ENCODE results near the gene NOS2. TPM values are rescaled to one million over a fixed set of nuclear protein-coding genes. Genes with fewer than 3 reads are reported as not detected.
"Not testable (repeated sequence)": the region's sequence is repeated elsewhere in the genome, so short reads cannot be mapped to it uniquely, and the experiment has no call there.

Gene NOS2
- total RNA-seq, 4 donors from 2014 or later = 0.57 to 1.1 (median 0.59) TPM; not detected in 1

DNA sequence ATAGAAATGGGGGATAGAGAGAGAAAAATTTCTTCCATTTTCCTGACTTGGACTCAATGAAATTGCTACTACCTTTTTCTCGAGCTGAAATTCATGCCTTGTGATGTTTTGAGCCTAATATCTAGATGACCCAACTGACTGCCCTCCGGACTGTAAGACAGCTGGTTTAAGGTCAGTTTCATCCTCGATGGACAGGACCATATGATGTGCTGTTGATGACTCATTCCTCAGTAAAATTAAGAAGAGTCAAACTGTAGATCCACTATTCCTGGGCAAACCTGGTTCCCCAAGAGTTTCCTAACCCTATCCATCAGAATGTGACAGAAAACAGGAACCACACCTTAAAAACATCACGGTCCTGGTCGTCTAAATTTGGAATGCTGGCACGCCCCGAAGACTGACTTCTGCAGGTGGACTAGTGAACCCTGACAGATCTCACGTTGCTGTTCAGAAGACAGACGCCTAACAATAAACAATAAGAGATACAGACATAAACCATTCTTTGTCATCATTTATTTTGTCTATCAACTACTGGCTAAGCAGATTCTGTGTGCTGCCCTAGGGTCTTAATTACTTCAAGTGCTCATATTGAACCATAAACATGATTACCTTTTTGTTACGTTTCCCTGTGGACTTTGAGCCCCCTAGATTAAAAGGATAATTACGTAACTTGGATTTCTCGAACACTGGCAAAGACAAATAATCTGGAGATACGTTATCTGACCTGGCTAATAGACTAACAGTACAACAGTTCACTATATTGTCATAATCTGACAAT lies 45.1 kb upstream of the NOS2 start:
- no peak for TF ChIP-seq POLR2A (IDR thresholded peaks at IDR 0.05)
- TF ChIP-seq, protein P1, sequence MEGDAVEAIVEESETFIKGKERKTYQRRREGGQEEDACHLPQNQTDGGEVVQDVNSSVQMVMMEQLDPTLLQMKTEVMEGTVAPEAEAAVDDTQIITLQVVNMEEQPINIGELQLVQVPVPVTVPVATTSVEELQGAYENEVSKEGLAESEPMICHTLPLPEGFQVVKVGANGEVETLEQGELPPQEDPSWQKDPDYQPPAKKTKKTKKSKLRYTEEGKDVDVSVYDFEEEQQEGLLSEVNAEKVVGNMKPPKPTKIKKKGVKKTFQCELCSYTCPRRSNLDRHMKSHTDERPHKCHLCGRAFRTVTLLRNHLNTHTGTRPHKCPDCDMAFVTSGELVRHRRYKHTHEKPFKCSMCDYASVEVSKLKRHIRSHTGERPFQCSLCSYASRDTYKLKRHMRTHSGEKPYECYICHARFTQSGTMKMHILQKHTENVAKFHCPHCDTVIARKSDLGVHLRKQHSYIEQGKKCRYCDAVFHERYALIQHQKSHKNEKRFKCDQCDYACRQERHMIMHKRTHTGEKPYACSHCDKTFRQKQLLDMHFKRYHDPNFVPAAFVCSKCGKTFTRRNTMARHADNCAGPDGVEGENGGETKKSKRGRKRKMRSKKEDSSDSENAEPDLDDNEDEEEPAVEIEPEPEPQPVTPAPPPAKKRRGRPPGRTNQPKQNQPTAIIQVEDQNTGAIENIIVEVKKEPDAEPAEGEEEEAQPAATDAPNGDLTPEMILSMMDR (IDR thresholded peaks at IDR 0.05) = no peak
- intact Hi-C loops (cut with DNase I; ENCODE audit: low total_unique reads) = no loop called here
- no peak overlapping the region for H3K4me3 ChIP-seq (ENCODE audit: low read depth, poor library complexity, severe bottlenecking)
- DNase-seq (ENCODE audit: low spot score in 2 of 2) = no peak
- 59 to 66% methylated on average over 13 of the region's 13 CpGs for whole genome bisulfite sequencing, 2 donors

DNA sequence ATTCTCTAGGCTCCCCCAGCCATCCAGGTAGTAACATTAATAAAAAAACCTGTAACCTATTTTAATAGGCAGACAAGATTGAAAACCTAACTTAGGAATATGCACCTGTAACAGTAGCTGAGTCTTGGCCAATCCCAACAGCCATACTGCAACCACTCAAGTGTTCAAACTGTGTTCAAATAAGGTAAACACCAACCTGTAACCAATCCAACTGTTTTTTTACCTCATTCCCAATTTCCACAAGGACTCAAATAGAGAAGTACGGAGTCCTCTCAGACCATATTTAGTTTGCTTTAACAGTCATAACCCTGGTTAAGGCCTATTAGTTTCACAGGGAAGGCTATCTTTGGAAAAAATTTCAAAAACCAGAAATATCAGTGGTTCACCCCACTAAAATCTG lies 40.4 kb upstream of the NOS2 start:
- intact Hi-C loops (cut with DNase I; ENCODE audit: low total_unique reads) = no loop called here
- TF ChIP-seq, protein P1 (IDR thresholded peaks at IDR 0.05) = no peak
- TF ChIP-seq POLR2A (IDR thresholded peaks at IDR 0.05) = no peak
- DNase-seq (ENCODE audit: low spot score in 2 of 2) = no peak
- H3K4me3 ChIP-seq (ENCODE audit: low read depth, poor library complexity, severe bottlenecking) = no peak overlapping the region
- WGBS, 2 donors = 74 to 85% methylated on average over 1 of the region's 1 CpG

DNA sequence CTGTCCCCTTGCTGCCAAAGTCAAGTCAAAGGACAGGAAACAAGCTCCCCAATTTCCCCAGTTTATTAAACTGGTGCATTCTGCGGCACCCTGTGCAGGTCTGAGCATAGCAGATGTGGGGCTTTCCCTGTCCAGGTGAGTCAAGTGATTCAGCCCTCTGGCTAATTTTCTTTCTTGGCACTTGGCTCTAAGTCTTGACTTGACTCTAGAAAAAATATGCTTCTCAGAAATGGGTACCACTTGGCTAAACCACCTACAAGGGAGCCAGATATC lies 40.0 kb upstream of the NOS2 start:
- H3K4me3 ChIP-seq (ENCODE audit: low read depth, poor library complexity, severe bottlenecking); intact Hi-C loops (cut with DNase I; ENCODE audit: low total_unique reads); DNase-seq (ENCODE audit: low spot score in 2 of 2): not testable (repeated sequence)
- WGBS, 2 donors = no CpG with 5 or more reads among the region's 1 CpG

DNA sequence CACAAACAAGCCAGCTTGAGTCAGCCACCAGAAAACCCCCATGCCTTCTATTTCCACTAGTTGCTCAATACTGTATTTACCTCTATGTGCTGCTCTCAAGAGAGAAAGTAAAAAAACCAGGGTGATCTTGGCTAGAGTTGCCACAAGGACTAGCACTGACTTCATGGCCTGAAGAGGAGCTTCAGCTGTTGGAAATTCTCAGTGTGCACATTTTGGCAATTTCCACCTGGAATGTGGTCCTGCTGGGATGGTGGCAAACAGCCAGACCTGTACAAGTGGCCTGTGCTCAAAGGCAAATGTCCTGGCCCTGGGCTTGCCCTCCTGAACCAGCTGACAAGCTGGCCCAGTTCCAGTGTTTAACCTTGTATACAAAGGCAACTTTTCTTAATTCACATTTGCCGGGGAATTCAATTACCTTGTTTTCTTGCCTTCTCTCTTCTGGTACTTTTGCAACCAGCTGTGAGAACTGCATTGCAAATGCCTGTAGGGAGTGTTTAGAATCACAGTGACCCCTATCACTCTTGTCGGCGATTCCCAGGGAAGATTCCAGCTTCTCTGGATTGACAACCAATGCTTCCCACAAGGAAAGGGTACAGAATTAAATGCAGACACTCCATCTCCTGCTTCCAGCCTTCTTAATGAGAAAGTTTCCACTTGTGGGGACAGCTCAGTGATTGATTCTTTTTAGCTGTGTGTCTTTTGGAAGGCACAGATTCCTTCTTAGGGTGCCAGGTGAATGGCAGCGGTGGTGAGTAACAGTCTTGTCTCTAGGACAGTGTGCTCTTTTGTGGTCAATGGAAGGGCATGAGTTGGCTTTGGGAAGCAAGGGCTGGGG lies 39.5 kb upstream of the NOS2 start:
- H3K4me3 ChIP-seq (ENCODE audit: low read depth, poor library complexity, severe bottlenecking); DNase-seq (ENCODE audit: low spot score in 2 of 2); intact Hi-C loops (cut with DNase I; ENCODE audit: low total_unique reads): not testable (repeated sequence)
- WGBS, 2 donors = 13 to 32% methylated on average over 1 of the region's 4 CpGs

DNA sequence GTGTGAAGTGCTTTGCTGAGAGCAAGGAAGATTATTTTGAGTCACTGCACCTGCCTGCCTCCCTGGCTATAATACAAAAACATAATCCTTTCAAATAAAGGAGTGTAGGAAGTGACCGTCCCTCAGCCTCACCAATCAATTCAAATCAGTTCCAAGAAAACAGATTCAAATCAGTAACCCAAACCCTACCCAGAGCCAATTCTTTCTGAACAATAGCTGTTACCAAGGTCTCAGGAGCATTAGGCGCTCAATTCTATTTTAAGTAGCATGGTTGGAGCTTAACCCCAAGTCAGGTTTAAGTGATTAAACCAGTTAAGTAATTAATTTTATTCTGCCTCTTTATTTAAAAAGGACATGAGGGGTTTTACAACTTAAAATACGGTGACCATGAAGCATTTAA lies 38.3 kb upstream of the NOS2 start:
- H3K4me3 ChIP-seq (ENCODE audit: low read depth, poor library complexity, severe bottlenecking); intact Hi-C loops (cut with DNase I; ENCODE audit: low total_unique reads); DNase-seq (ENCODE audit: low spot score in 2 of 2): not testable (repeated sequence)
- 58 to 87% methylated on average over 2 of the region's 3 CpGs for WGBS, 2 donors

DNA sequence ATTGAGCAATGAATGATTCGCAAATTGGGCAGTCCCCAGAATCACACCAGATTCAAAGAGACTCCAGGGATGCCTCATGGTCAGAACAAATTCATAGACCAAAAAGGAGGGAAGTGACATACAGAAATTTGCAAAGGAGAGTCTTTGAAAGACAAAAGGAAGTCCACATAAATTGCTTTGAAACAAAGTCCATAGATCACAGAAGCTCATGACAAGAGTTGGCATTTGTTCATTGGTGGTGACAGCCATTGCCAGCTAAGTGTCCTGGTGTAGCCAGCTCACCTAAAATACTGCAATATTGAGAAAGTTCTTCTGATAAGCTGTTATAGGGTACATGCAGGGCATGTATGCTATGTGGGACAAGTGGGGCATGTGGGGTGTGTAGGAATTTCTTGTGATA lies 37.4 kb upstream of the NOS2 start:
- intact Hi-C loops (cut with DNase I; ENCODE audit: low total_unique reads); DNase-seq (ENCODE audit: low spot score in 2 of 2); H3K4me3 ChIP-seq (ENCODE audit: low read depth, poor library complexity, severe bottlenecking): not testable (repeated sequence)
- 91 to 97% methylated on average over 1 of the region's 1 CpG for WGBS, 2 donors

DNA sequence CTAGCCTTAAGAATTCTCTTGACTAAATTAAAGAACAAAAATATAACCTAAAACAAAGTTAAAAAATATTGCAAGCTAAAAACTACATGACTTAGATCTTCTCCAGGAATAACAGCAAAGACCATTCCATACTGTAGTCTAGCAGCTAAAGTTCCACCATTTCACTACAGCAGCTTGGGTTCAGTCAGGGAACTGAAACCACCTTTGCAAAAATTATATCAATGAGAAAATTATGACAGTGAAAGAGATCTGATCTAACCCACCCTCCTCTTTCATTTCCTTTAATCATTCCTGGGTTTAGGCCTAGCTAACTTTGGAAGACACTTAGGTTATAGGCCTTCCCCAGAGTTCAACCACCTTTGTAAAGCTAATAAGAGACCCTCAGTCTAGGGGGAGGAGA lies 36.3 kb upstream of the NOS2 start:
- DNase-seq (ENCODE audit: low spot score in 2 of 2) = no peak
- no peak overlapping the region for H3K4me3 ChIP-seq (ENCODE audit: low read depth, poor library complexity, severe bottlenecking)
- TF ChIP-seq, protein P1 (IDR thresholded peaks at IDR 0.05) = no peak
- no peak for TF ChIP-seq POLR2A (IDR thresholded peaks at IDR 0.05)
- intact Hi-C loops (cut with DNase I; ENCODE audit: low total_unique reads) = no loop called here

DNA sequence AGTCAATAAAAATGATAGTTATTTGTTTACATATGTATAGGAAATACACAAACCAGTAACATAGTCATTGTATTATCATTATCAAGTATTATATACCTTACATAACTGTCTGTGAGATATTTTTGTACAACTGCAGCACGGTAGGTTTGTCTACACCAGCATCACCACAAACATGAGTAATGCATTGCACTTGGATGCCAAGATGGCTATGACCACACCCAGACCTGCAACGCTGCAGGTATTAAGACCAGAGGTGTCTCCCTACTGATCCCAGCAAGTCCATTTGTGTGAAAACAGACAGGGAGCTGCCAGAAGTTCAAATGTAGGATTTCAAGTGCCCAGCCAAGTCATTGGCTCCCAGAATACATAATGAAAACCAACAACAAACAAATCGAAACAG lies 34.2 kb upstream of the NOS2 start:
- TF ChIP-seq, protein P1 (IDR thresholded peaks at IDR 0.05) = no peak
- TF ChIP-seq POLR2A (IDR thresholded peaks at IDR 0.05) = no peak
- H3K4me3 ChIP-seq (ENCODE audit: low read depth, poor library complexity, severe bottlenecking) = no peak overlapping the region
- intact Hi-C loops (cut with DNase I; ENCODE audit: low total_unique reads) = no loop called here
- 41 to 59% methylated on average over 3 of the region's 3 CpGs for WGBS, 2 donors
- no peak for DNase-seq (ENCODE audit: low spot score in 2 of 2)

Measured in lower leg skin (tissue), 4 donors.